ENCODE data around the gene GP5.

The GP5 gene

GRCh38 chr3:194375473-194376240 is 23.4 kb downstream of the GP5 start:
- peaks cover 82% of the 10 kb centered on the region for H3K27me3 Mint-ChIP-seq
- no peaks in the 10 kb centered on the region for H3K4me1 Mint-ChIP-seq
- no peaks in the 10 kb centered on the region for H3K36me3 Mint-ChIP-seq
- no peak for ATAC-seq
- no peak overlapping the region for H3K27ac Mint-ChIP-seq
- H3K9me3 Mint-ChIP-seq, result no peaks in the 10 kb centered on the region
- no peak overlapping the region for H3K4me3 Mint-ChIP-seq

GRCh38 chr3:194374935-194375334 is 24.1 kb downstream of the GP5 start:
- no peaks in the 10 kb centered on the region for H3K4me1 Mint-ChIP-seq
- H3K36me3 Mint-ChIP-seq, result no peaks in the 10 kb centered on the region
- H3K27ac Mint-ChIP-seq, result no peak overlapping the region
- H3K27me3 Mint-ChIP-seq, result peaks cover 89% of the 10 kb centered on the region
- H3K4me3 Mint-ChIP-seq, result no peak overlapping the region
- ATAC-seq, result no peak
- H3K9me3 Mint-ChIP-seq, result no peaks in the 10 kb centered on the region

DNA sequence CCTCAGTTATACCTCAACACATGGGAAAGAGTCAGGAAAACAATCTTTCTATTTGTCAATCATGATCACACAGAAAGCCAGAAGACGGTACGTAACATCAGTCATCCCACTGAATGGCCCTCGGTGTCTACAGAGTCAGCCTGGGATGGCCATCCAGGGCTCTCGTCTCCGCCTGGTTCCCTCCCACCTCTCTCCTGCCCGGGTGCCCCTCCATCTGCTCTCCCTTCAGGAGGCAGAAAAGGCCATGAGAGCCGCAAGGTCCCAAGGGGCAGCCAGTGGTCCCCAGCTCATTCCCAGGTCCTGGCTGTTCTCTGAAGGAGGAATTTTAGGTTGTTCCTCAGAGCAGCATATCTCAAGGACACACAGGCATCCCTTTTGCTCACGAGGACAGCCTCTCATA is 25.2 kb downstream of the GP5 start:
- no peaks in the 10 kb centered on the region for H3K4me1 Mint-ChIP-seq

DNA sequence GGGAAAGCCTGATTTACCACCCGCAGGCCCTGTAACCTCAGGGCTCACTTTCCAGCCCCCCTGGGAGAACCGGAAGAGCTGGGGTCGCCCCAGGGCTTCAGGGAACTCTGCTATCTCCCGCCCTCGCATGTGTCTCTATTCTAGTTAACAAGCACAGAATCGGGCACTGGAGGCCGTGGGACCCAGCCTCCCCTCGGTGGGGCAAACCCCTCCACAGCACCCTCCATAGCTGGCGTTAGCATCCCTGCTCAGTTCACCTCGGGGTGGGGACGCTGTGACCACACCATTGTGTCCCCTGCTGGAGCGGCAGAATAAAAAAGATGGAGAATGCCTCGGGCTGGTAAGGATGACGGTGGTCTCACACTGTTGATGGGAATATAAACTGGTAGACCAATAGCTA is 26.0 kb downstream of the GP5 start:
- H3K4me1 Mint-ChIP-seq, result no peaks in the 10 kb centered on the region
- no peak for ATAC-seq
- no peak overlapping the region for H3K4me3 Mint-ChIP-seq
- no peaks in the 10 kb centered on the region for H3K9me3 Mint-ChIP-seq
- H3K27ac Mint-ChIP-seq, result no peak overlapping the region
- no peaks in the 10 kb centered on the region for H3K36me3 Mint-ChIP-seq
- peaks cover 97% of the 10 kb centered on the region for H3K27me3 Mint-ChIP-seq

More for the DNA sequence above, 25.2 kb downstream of the GP5 start:
- ATAC-seq, result no peak
- H3K4me3 Mint-ChIP-seq, result no peak overlapping the region
- peaks cover 97% of the 10 kb centered on the region for H3K27me3 Mint-ChIP-seq
- no peaks in the 10 kb centered on the region for H3K36me3 Mint-ChIP-seq
- H3K9me3 Mint-ChIP-seq, result no peaks in the 10 kb centered on the region
- no peak overlapping the region for H3K27ac Mint-ChIP-seq

- no peak overlapping the region for H3K27ac Mint-ChIP-seq
- no peaks in the 10 kb centered on the region for H3K4me1 Mint-ChIP-seq
- H3K4me3 Mint-ChIP-seq, result no peak overlapping the region
Observed at GRCh38 chr3:194370753-194371152, 28.3 kb downstream of the GP5 start.

GRCh38 chr3:194369522-194370279 is 29.4 kb downstream of the GP5 start, which contains the start of gene LRRC15:
Gene LRRC15, minus strand, starts transcription at chr3:194369743. Its CDS starts 8,700 bp downstream, at chr3:194361043.
- Mint-ChIP-seq H3K4me3 (no peak within 1 kb of the TSS), H3K36me3 (no peaks in the 10 kb centered on the region), H3K9me3 (no peaks in the 10 kb centered on the region), H3K4me1 (no peaks in the 10 kb centered on the region), H3K27ac (no peak within 1 kb of the TSS), H3K27me3 (peaks cover 89% of the 10 kb centered on the region)
- ATAC-seq, result peak; percentile 45

More at GRCh38 chr3:194370753-194371152, 28.3 kb downstream of the GP5 start:
- H3K9me3 Mint-ChIP-seq, result no peaks in the 10 kb centered on the region
- H3K27me3 Mint-ChIP-seq, result peaks cover 94% of the 10 kb centered on the region
- ATAC-seq, result no peak
- H3K36me3 Mint-ChIP-seq, result no peaks in the 10 kb centered on the region

DNA sequence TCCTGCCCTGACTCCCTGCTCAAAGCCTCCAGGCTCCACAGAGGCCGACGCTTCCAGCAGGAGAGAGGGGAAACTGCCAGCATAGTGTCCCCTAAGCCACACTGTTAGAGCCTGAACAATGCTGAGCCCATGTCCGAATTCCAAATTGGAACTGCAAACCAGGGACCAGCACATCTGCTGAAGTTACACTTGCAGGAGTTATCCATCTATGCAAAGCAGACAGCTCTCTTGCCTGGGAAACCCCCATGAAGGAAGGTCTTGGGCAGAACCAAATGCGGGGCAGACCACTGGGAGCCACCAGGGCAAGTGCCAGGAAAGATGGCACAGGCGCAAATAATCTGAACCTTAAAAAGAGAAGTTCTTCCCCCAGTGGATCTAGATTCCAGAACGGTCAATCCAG is 30.1 kb downstream of the GP5 start:
- peaks cover 81% of the 10 kb centered on the region for H3K27me3 Mint-ChIP-seq
- H3K9me3 Mint-ChIP-seq, result no peaks in the 10 kb centered on the region
- H3K36me3 Mint-ChIP-seq, result no peaks in the 10 kb centered on the region
- H3K4me1 Mint-ChIP-seq, result no peaks in the 10 kb centered on the region
- no peak for ATAC-seq
- no peak overlapping the region for H3K27ac Mint-ChIP-seq
- H3K4me3 Mint-ChIP-seq, result no peak overlapping the region

DNA sequence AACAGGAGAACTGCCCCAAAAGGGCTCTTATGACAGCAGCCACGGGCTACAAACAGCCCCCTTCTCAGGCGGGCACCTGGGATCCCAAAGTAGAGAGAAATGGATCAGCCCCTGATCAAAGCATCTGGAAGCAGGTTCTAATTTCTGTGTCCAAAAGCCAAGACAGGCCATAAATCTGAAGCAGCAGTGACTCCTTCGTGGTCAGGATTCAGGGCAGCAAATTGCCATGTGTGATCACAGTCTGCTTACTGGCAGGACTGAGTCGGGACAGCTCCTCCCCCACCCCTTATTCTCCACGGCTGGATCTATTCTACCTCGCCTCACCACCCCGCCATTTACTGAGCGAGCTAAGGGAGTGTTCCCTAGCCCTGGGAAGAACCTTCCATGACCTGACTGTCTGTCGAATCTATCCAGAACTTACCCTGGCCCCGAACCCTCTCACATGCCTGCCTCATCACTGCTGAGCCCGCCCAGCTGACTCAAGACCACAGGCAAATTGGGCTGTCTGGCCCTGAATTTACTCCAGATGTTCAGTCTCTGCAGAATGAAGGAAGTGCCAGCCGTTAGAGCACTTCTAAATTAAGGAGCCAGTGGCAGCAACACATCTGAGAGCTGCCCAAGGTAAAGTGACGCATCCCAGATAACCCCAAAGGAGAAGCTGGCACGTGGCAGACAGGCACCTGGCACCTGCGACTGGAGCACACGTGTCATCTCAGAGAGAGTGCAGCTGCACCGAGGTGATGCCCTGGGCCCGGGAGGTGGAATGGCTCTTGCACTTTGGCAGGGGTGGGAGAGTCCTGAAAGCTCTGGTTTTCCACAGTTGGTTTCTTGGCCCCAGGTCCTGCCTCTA is 30.8 kb downstream of the GP5 start:
- Mint-ChIP-seq H3K4me3 (no peak overlapping the region), H3K27ac (no peak overlapping the region)
- no peak for ATAC-seq

GRCh38 chr3:194365978-194366490 is 33.0 kb downstream of the GP5 start:
- Mint-ChIP-seq H3K27me3 (peaks cover 52% of the 10 kb centered on the region), H3K36me3 (no peaks in the 10 kb centered on the region), H3K4me1 (no peaks in the 10 kb centered on the region), H3K9me3 (no peaks in the 10 kb centered on the region), H3K4me3 (no peak overlapping the region), H3K27ac (no peak overlapping the region)
- no peak for ATAC-seq

More for the DNA sequence above, 30.8 kb downstream of the GP5 start:
- no peaks in the 10 kb centered on the region for H3K4me1 Mint-ChIP-seq
- peaks cover 74% of the 10 kb centered on the region for H3K27me3 Mint-ChIP-seq
- H3K9me3 Mint-ChIP-seq, result no peaks in the 10 kb centered on the region
- H3K36me3 Mint-ChIP-seq, result no peaks in the 10 kb centered on the region

GRCh38 chr3:194365526-194365925 is 33.5 kb downstream of the GP5 start:
- Mint-ChIP-seq H3K27ac (no peak overlapping the region), H3K4me3 (no peak overlapping the region), H3K9me3 (no peaks in the 10 kb centered on the region), H3K27me3 (peaks cover 47% of the 10 kb centered on the region), H3K36me3 (no peaks in the 10 kb centered on the region), H3K4me1 (no peaks in the 10 kb centered on the region)
- ATAC-seq, result no peak

DNA sequence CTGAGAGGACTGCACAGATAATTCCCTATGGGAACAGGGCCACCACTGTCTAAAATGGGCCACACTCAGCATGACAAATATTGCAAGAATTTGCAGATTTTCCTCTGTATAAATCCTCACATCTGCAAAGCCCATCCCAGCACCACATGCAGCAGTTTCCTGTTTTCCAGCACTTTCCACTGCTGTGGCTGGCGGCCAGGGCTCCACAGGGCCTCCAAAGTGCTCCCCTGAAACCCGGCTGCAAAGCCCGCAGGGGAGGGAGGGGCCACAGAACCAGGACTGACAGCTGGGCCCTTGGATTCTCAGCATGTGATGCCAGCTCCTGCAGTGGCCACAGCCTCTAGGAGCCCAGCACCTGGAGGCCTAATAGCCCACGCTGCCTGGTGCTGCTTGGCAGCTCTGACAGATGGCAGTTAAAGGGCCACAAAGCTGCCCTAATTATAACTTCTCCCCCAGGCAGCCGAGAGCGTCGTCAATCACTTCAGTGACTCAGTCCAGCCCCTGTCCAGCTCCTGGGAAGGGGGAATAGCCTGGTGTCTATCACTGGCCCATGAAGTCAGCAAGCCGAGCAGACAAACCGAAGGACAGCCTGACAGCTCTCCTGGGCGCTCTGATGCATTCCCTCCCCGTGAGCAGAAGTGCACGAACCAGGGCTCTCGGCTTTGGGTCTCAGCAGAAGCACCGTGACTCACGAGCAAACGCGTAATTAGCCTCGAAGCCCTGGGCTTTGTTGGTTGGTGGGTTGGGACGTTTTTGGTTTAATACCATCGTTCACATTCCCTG is 34.2 kb downstream of the GP5 start:
- no peak for ATAC-seq
- Mint-ChIP-seq H3K27me3 (peaks cover 47% of the 10 kb centered on the region), H3K9me3 (no peaks in the 10 kb centered on the region), H3K4me1 (no peaks in the 10 kb centered on the region), H3K36me3 (no peaks in the 10 kb centered on the region), H3K4me3 (no peak overlapping the region), H3K27ac (no peak overlapping the region)

DNA sequence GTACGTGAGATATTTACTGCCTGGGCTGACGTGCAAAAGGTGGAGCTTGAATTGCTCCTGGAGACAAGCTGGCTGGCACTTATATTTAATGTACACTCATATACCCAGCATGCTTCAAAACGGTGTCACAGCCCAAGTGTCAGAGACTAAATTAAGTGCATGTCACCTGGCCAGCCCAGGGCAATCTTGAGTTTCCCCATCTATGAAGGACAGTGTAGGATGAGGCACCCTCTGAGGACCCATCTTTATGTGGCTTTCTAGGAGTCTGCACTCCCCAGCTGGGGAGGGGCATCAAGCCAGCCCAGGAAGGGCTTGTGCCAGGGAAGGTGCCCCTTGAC is 34.8 kb downstream of the GP5 start:
- no peaks in the 10 kb centered on the region for H3K36me3 Mint-ChIP-seq
- no peak overlapping the region for H3K27ac Mint-ChIP-seq
- peaks cover 46% of the 10 kb centered on the region for H3K27me3 Mint-ChIP-seq
- no peak overlapping the region for H3K4me3 Mint-ChIP-seq
- H3K4me1 Mint-ChIP-seq, result no peaks in the 10 kb centered on the region
- ATAC-seq, result no peak
- no peaks in the 10 kb centered on the region for H3K9me3 Mint-ChIP-seq

GRCh38 chr3:194360568-194360967 is 38.5 kb downstream of the GP5 start:
- Mint-ChIP-seq H3K27me3 (peaks cover 36% of the 10 kb centered on the region), H3K36me3 (no peaks in the 10 kb centered on the region), H3K4me3 (no peak overlapping the region), H3K27ac (no peak overlapping the region), H3K4me1 (no peaks in the 10 kb centered on the region), H3K9me3 (no peaks in the 10 kb centered on the region)
- no peak for ATAC-seq

GRCh38 chr3:194357681-194358080 is 41.4 kb downstream of the GP5 start:
- Mint-ChIP-seq H3K4me3 (no peak overlapping the region), H3K36me3 (no peaks in the 10 kb centered on the region), H3K4me1 (no peaks in the 10 kb centered on the region), H3K9me3 (no peaks in the 10 kb centered on the region), H3K27ac (no peak overlapping the region), H3K27me3 (peaks cover 32% of the 10 kb centered on the region)
- ATAC-seq, result no peak

Measured in stimulated activated memory B cell treated with anti-CD40 and anti-IgM and Interleukin-4, amounts not matched to agents 10 μg/mL and 1 μg/mL and 100 μg/mL, for 72 hours (primary cell).